Cardiac fibroblast (primary cell): ENCODE data around the gene UVSSA.

ENCODE experiments used
- DNase-seq, 2 donors: peaks; one replicate each; pipeline versions ENCODE4 v3.0.0 to v3.0.0-alpha.2; 2010; ENCODE audit warnings: low read depth in 2 of 2
- H3K4me3 ChIP-seq, 2 donors: replicated peaks in 1 of 2; 1 replicate in 1 of 2; 2 replicates in 1 of 2; pipeline ENCODE4 v1.5.1; 2011; ENCODE audit warnings: low read depth in 2 of 2, low read length in 2 of 2, mild to moderate bottlenecking in 2 of 2, moderate library complexity in 1 of 2
- CTCF ChIP-seq: IDR thresholded peaks from one replicate; pipeline ENCODE4 v1.5.1; 2011; ENCODE audit warnings: low read depth, mild to moderate bottlenecking, low read length, inconsistent platforms

UVSSA gene

GRCh38 chr4:1405254-1405635 is 58.2 kb downstream of the UVSSA start:
- TF ChIP-seq CTCF: no peak
- no peak for DNase-seq

DNA sequence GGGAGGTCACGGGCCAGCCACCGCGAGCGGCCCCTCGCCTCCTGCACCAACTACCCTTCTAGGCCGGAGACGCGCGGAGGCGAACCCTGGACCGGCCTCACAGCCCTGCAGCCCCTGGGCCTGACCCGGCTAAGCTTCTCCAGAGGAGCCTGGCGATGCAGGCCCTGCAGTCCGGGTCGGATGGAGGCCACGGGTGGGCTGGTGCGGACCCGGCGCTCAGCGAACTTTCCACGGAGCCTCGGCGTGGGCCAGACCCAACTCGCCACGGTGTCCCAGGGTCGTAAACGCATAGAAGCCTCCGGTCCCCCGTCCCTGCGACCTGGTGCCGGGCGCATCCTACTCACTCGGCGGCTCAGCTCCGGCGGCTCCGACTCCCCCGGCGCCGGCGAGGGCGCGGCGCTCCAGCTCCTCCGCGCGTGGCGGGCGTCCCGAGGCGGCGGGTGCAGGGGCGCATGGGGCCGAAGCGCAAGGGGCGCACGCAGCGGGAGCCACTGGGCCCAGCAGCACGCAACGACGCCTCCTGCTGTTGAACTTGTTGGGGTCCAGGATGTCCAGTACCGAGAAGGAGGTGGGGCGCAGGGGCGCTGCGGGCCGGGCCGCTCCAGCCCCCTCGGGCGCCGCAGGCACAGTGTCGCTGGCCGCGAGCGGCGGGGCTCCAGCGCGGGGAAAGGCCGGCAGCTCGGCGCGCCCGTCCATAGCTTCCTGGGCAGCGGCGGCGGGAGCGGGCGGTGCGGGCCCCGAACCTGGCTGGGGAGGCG is 58.8 kb downstream of the UVSSA start:
- no peak for TF ChIP-seq CTCF
- DNase-seq: no peak
- H3K4me3 ChIP-seq: no peak overlapping the region

More at GRCh38 chr4:1405254-1405635, 58.2 kb downstream of the UVSSA start:
- H3K4me3 ChIP-seq: no peak overlapping the region

DNA sequence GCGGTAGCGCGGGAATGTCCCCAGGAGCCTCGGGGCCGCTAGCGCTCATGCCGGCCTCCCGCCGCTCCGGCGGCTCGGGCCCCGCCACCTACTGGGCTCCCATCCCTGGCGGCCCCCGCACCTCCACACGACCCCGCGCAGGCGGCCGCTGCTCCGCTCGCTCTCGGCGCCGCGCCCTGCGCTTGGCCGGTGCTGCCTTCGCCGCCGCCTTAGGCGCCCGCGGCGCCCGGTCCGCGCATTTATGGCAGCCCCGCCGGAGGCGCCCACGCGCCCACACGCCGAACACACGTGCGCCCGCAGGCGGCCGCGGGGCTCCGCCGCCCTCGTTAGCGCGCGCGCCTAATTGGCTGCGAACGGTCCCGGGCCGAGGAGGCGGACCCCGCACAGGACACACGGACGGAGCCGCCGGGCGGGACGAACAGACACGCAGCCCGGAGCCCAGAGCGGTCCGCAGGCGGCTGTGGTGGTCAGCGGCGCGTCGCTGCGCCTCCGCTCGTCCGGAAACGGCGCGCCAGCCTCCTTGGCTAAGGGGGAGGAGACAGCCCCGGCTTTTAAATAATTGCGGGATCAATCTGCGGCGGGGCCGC is 59.5 kb downstream of the UVSSA start, which contains the start of gene NKX1-1:
Gene NKX1-1, minus strand, starts transcription at position 49 of the 587 bp plus-strand sequence. Its CDS starts 0 bp downstream, at position 49.
- TF ChIP-seq CTCF: no peak
- H3K4me3 ChIP-seq: no peak within 1 kb of the TSS
- DNase-seq: no peak

DNA sequence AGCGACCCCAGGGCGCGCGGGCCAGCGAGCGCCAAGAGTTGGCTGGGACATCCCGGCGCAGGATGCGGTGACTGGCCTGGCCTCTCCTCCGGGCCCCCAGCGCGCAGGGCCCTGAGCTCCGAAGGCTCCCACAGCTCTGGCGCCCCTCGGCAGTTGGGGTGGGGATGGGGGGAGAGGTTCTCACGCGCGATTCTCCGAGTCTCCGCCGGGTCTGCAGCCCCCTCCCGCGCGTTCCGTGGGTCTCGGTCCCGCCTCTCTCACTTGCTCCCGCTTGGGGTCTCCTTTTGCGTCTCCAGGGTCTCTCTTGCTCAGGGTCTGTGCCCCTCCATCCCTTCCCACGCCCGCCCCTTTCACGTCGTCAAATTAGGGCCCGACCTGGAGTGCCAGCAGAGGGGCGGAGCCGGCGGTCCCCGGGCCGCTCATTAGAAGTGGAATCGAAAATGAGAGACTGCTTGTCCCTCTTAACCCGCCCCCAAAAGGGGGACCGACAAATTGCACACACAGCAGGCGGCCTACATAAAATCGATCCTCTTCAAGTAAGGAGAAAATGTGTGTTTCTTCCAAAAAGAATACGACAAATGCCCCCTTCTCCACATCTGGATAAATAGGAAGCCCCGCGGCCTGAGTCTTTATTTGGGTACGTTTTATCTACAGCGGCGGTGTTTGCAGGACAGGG is 60.1 kb downstream of the UVSSA start:
- DNase-seq: no peak
- no peak overlapping the region for H3K4me3 ChIP-seq
- TF ChIP-seq CTCF: no peak

- TF ChIP-seq CTCF: no peak
- H3K4me3 ChIP-seq: no peak overlapping the region
- DNase-seq: no peak
Measured at GRCh38 chr4:1407657-1408333, 60.8 kb downstream of the UVSSA start.

DNA sequence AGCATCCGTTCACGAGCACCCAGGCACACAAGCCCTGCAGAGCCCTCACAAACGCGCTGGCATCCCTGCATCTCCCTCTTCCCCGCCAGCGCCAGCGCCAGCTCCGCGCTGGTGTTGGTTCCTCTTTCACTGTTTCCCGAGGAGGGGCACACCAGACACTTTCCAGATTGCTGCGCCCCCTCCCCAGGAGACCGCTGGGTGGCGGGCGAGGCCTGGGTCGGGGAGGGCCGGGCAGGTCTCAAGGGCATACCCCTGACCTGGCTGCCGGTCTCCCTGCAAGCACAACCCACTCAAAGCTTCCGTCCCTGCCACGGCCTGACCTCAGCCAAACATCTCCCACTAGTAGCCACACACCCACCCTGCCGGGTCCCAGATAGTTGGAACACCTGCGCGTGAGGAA is 61.4 kb downstream of the UVSSA start:
- TF ChIP-seq CTCF: no peak
- H3K4me3 ChIP-seq: no peak overlapping the region
- DNase-seq: no peak
